ENCODE measurements around the gene LY6G6C. TPM values are rescaled to one million over a fixed set of nuclear protein-coding genes. Genes with fewer than 3 reads are reported as not detected.

Gene LY6G6C
- total and polyA plus RNA-seq, 8 donors = 0.17 to 0.75 (median 0.43) TPM; not detected in 2

DNA sequence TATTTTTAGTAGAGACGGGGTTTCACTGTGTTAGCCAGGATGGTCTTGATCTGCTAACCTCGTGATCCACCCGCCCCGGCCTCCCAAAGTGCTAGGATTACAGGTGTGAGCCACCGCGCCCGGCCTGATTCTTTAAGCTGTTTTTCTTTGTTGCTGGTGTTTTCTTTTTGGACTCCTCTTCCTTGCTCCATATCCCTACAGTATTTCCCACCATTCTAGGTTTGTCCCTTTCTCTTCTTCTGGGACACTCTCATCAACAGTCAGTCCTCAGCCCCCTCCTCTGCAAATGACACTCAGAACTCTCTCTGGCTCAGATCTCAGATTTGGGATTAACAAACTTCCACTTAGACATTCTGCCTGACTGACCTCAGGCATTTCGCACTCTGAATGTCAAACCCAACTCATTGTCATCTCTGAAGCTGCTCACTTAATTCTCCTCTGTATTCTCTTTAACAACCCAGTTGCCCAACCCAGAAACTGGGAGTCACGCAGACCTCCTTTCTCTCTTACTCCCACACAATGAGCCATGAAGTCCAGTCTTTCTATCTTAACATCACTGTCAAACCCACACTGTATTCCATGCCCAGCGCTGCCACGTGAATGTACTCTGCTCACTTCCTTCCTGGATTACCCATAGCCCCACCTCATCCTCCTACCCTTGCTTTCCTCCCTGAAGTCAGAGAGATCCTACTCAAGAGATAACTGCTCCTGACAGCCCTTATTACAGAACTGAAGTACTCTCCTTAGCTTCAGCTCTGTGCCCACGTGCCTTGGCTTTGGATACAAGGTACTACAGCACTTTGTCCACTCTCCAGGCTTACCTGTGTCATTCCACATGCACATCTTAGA is 4.2 kb upstream of the LY6G6C start:
- DNase-seq (peak in 1 of 4 donors; percentile 48), ATAC-seq (no peak)
- H3K4me1 ChIP-seq = peaks cover 24 to 47% of the 10 kb centered on the region in 2 donors
- no peaks in the 10 kb centered on the region for H3K27me3 ChIP-seq
- no peak overlapping the region for H3K4me3 ChIP-seq
- H3K36me3 ChIP-seq = peaks cover 0 to 35% of the 10 kb centered on the region in 2 donors
- TF ChIP-seq, protein P1, sequence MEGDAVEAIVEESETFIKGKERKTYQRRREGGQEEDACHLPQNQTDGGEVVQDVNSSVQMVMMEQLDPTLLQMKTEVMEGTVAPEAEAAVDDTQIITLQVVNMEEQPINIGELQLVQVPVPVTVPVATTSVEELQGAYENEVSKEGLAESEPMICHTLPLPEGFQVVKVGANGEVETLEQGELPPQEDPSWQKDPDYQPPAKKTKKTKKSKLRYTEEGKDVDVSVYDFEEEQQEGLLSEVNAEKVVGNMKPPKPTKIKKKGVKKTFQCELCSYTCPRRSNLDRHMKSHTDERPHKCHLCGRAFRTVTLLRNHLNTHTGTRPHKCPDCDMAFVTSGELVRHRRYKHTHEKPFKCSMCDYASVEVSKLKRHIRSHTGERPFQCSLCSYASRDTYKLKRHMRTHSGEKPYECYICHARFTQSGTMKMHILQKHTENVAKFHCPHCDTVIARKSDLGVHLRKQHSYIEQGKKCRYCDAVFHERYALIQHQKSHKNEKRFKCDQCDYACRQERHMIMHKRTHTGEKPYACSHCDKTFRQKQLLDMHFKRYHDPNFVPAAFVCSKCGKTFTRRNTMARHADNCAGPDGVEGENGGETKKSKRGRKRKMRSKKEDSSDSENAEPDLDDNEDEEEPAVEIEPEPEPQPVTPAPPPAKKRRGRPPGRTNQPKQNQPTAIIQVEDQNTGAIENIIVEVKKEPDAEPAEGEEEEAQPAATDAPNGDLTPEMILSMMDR (IDR thresholded peaks at IDR 0.05) = no peak
- intact Hi-C loops (cut with DNase I) = no loop called here
- peak overlapping the region in 1 of 2 donors; percentile 97 for H3K27ac ChIP-seq
- H3K9me3 ChIP-seq = no peaks in the 10 kb centered on the region

DNA sequence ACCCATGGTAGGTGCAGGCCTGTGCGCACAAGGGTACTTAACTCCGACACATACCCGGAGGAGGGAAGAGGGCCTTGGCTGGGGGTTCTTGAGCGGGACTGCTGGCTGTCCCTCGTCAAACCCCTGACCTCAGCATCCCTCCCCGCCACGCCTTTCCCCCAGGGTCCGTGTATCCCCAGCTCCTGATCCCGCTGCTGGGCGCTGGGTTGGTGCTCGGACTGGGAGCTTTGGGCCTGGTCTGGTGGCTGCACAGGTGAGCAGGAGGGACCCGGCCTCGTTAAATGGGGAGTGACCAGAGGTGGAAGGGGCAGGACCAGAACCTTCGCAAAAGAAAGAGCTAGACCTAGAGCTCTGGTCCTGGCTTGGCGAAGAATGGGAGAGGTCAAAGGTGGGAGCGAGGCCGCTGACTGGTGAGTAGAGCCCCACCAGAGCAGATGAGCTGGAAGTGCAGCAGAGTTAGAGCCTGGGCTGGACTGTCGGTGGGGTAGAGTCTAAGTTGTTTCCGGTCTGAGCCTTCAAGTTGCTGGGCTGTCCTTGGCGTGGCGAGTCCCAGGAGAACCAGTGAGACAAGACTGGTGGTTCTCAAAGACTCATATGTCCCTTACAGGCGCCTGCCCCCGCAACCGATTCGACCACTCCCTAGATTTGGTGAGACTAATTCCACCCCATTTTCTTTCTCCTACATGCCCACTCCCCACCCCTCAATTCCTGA is 2.6 kb upstream of the LY6G6C start:
- H3K27me3 ChIP-seq = no peaks in the 10 kb centered on the region
- H3K27ac ChIP-seq = no peak overlapping the region
- H3K36me3 ChIP-seq = peaks cover 0 to 28% of the 10 kb centered on the region in 2 donors
- TF ChIP-seq, protein P1 (IDR thresholded peaks at IDR 0.05) = no peak
- H3K4me3 ChIP-seq = no peak overlapping the region
- ATAC-seq (no peak), DNase-seq (no peak)
- no peaks in the 10 kb centered on the region for H3K9me3 ChIP-seq
- intact Hi-C loops (cut with DNase I) = no loop called here
- peaks cover 21 to 38% of the 10 kb centered on the region in 2 donors for H3K4me1 ChIP-seq

DNA sequence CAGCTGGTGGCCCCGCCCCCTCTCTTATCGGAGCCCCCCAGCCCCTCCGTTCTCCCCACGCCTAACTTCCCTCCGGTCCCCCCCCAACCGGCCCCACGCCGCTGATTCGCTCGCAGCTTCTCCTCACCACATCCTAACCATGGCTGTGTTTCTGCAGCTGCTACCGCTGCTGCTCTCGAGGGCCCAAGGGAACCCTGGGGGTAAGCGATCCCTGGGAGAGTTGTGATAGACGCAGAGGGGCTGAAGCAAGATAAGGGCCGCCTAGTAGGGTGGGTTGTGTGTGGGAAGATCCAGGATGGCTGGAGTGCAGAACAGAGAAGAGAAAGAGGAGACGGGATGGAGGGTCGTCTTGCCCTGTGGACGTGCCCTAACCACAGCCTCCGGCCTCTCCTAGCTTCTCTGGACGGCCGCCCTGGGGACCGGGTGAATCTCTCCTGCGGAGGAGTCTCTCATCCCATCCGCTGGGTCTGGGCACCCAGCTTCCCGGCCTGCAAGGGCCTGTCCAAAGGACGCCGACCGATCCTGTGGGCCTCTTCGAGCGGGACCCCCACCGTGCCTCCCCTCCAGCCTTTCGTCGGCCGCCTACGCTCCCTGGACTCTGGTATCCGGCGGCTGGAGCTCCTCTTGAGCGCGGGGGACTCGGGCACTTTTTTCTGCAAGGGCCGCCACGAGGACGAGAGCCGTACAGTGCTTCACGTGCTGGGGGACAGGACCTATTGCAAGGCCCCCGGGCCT is 1.9 kb upstream of the LY6G6C start, which contains the start of gene MPIG6B:
Gene MPIG6B, plus strand, starts transcription at position 129 of the 735 bp plus-strand sequence. Its CDS starts 11 bp downstream, at position 140.
- Histone ChIP-seq H3K27ac (no peak within 1 kb of the TSS), H3K9me3 (no peaks in the 10 kb centered on the region), H3K27me3 (no peaks in the 10 kb centered on the region), H3K4me1 (peaks cover 17 to 31% of the 10 kb centered on the region in 2 donors), H3K4me3 (no peak within 1 kb of the TSS), H3K36me3 (peaks cover 0 to 28% of the 10 kb centered on the region in 2 donors)
- intact Hi-C loops (cut with DNase I) = no loop called here
- TF ChIP-seq, protein P1 (IDR thresholded peaks at IDR 0.05) = no peak
- DNase-seq = no peak
- no peak for ATAC-seq

DNA sequence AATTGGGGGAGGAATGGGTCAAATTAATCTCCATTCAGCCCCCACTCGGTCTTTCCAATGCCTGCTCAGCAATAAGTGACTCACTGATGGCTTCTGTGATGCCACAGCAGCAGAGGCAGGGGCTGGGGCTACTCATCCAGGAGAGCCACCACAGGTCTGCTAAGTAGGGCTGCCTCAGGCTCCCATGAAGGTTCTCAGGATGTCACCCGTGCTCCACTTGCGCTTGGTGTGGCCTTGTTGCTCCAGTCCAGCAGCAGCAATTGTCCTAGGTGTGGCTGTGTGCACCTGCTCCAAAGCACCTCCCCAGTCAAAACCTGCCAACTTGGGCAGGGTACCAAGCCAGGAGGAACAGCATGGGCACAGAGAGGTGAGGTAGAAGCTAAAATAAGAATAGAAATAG is 627 bp upstream of the LY6G6C start:
- no peak for ATAC-seq

More for the DNA sequence above, 627 bp upstream of the LY6G6C start:
- Histone ChIP-seq H3K9me3 (no peaks in the 10 kb centered on the region), H3K36me3 (peaks cover 0 to 24% of the 10 kb centered on the region in 2 donors), H3K27ac (no peak overlapping the region), H3K4me1 (peaks cover 11 to 18% of the 10 kb centered on the region in 2 donors), H3K4me3 (no peak overlapping the region), H3K27me3 (no peaks in the 10 kb centered on the region)
- intact Hi-C loops (cut with DNase I) = no loop called here
- TF ChIP-seq, protein P1 (IDR thresholded peaks at IDR 0.05) = no peak
- no peak for DNase-seq
